Pancreas (tissue), 10 donors: Measurements from ENCODE around the gene RPA3. TPM values are rescaled to one million over a fixed set of nuclear protein-coding genes. Genes with fewer than 3 reads are reported as not detected.
A peak's percentile ranks its signal among the peaks of the same experiment; 100 is the strongest.

Source experiments
- ATAC-seq, 4 donors: fragments of 200-7000 bp; cut with Tn5 transposase; one replicate each; pipeline versions ENCODE4 v1.8.0 to v1.9.1; 2020; ENCODE audit warnings: mild to moderate bottlenecking in 4 of 4, moderate library complexity in 4 of 4
- DNase-seq, 6 donors: peaks; one replicate each; pipeline ENCODE4 v3.0.0-alpha.2; 2020
- FAIRE-seq: peaks from 2 replicates; lab custom pipeline; 2012; peaks lifted over from hg19 to GRCh38; lab: Jason Lieb, UNC
- H3K27ac ChIP-seq, 4 donors: fragments of 200-600 bp; sonication (generic); 1 replicate in 3 of 4; 2 replicates in 1 of 4; pipeline versions ENCODE4 v1.5.0 to v1.8.0; 2020
- H3K27me3 ChIP-seq, 4 donors: fragments of 200-600 bp; one replicate each; pipeline ENCODE4 v1.8.0; 2021
- H3K36me3 ChIP-seq, 3 donors: fragments of 200-600 bp; sonication (generic) in 1 of 3; one replicate each; pipeline versions ENCODE4 v1.5.0 to v1.8.0; 2020 to 2021
- H3K4me1 ChIP-seq, 3 donors: fragments of 200-600 bp; one replicate each; pipeline ENCODE4 v1.8.0; 2021
- H3K4me3 ChIP-seq, 4 donors: fragments of 200-600 bp; sonication (generic) in 2 of 4; one replicate each; pipeline versions ENCODE4 v1.5.0 to v1.8.0; 2020 to 2021
- H3K9me3 ChIP-seq, 4 donors: fragments of 200-600 bp; one replicate each; pipeline ENCODE4 v1.8.0; 2021
- WGBS, 2 donors: extraction: QIAGEN DNeasy Blood & Tissue Kit; methylation state at CpG; one replicate each; pipeline ENCODE4 v1.1.7; 2013; 5-methylcytosine and 5-hydroxymethylcytosine counted together
- intact Hi-C, 3 donors: fragments of 100-400 bp; cut with DNase I; formaldehyde crosslinking; loops; one replicate each; pipeline versions ENCODE4 v1.11.1 to v1.14.2; 2022
- polyA plus RNA-seq, 2 donors: library from polyadenylated mRNA; stranded (reverse); fragments of 200-250 nt; gene quantifications; one replicate each; pipeline ENCODE4 v1.2.3, GENCODE V29; 2013
- total RNA-seq, 6 donors: library from RNA; stranded (reverse); fragmentation: NEBNext Ultra II Directional in 4 of 6; extraction: Animal tissue kit (Norgen Biotek cat#: 25700) in 4 of 6; gene quantifications; one replicate each; pipeline versions ENCODE4 v1.2.1 to v1.2.4, GENCODE V29; 2021 to 2023
- TF ChIP-seq, protein P1 (sequence below), 4 donors: fragments of 200-600 bp; sonication (generic) in 3 of 4; IDR thresholded peaks; one replicate each; pipeline versions ENCODE4 v1.5.0 to v1.8.0; 2021; ENCODE audit warnings: antibody characterized with exemption in 4 of 4
- donor health status: healthy with polysubstance abuse.
- donor health status: DM: no; HTN: no; CAD: no; lungs with moderate emphysema.
- donor health status: DM: no; HTN: no; CAD: no.
- donor health status: control.
- donor health status: control.
- donor health status: Bipolar disorder and iron deficiency.
- donor health status: DM: yes; HTN: yes; CAD: no.
- donor health status: DM: no; HTN: no; CAD: no.
- donor health status: DM: no; HTN: no; CAD: no.
- donor health status: DM: yes; HTN: yes; CAD: no.

RPA3 gene
- total and polyA plus RNA-seq, 8 donors = 5.2 to 16.0 (median 10.0) TPM

DNA sequence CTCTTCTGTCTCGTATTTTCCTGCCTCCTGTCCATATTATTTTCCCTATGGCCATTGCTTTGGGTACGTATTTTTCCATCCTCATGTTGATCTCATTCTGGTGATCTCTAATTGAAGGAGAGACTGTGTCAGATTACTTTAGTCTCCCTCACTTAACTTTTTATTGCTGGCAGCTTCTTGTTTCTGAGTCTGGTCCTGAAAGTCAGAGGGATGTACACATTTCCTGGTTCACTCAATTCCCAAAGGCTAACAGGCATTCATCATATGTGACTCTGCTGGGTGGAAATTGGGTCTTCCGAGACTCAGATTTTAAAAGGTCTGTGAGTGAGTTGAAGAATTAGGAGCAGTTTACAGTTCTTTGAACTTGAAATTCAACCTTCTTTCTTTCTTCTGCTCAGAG lies 66.9 kb downstream of the RPA3 start:
- H3K9me3 ChIP-seq = no peaks in the 10 kb centered on the region
- intact Hi-C loops = no loop called here
- WGBS, 2 donors = 62 to 75% methylated on average over 3 of the region's 3 CpGs

DNA sequence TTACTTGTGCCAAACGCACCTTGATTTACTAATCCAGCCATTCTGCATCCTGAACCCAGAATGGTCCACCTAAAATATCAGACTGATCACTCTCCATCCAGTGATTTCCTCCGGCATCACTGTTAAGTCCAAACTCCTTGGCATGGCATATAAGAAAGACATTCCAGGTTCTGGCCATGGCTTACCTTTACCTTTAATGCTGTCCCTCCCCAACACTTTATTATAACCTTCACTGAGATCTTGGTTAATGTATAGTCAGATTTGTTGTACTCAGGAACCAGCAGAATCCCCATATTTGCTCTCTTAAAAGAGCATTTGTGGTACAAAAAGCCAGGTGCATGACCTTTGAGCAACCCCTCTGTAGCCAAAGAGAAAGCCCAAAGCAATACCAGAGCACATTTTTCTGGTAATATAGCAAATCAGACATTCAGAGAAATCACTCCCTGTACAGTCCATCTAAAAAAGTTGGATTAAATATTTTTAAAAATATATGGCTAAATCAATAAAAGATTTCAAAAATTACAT lies 67.7 kb downstream of the RPA3 start:
- no peak for ATAC-seq
- H3K27me3 ChIP-seq = no peaks in the 10 kb centered on the region
- H3K4me3 ChIP-seq = no peak overlapping the region
- 83 to 84% methylated on average over 2 of the region's 2 CpGs for WGBS, 2 donors
- DNase-seq = no peak
- TF ChIP-seq, protein P1, sequence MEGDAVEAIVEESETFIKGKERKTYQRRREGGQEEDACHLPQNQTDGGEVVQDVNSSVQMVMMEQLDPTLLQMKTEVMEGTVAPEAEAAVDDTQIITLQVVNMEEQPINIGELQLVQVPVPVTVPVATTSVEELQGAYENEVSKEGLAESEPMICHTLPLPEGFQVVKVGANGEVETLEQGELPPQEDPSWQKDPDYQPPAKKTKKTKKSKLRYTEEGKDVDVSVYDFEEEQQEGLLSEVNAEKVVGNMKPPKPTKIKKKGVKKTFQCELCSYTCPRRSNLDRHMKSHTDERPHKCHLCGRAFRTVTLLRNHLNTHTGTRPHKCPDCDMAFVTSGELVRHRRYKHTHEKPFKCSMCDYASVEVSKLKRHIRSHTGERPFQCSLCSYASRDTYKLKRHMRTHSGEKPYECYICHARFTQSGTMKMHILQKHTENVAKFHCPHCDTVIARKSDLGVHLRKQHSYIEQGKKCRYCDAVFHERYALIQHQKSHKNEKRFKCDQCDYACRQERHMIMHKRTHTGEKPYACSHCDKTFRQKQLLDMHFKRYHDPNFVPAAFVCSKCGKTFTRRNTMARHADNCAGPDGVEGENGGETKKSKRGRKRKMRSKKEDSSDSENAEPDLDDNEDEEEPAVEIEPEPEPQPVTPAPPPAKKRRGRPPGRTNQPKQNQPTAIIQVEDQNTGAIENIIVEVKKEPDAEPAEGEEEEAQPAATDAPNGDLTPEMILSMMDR (IDR thresholded peaks at IDR 0.05) = no peak
- H3K36me3 ChIP-seq = no peaks in the 10 kb centered on the region
- H3K27ac ChIP-seq = no peak overlapping the region
- H3K9me3 ChIP-seq = no peaks in the 10 kb centered on the region
- intact Hi-C loops = no loop called here
- no peak for FAIRE-seq
- peaks cover 0 to 6% (median 0%) of the 10 kb centered on the region in 3 donors for H3K4me1 ChIP-seq

More for the DNA sequence above, 66.9 kb downstream of the RPA3 start:
- H3K27me3 ChIP-seq = no peaks in the 10 kb centered on the region
- TF ChIP-seq, protein P1 (IDR thresholded peaks at IDR 0.05) = no peak
- no peak for FAIRE-seq
- H3K4me3 ChIP-seq = no peak overlapping the region
- no peak for ATAC-seq
- H3K27ac ChIP-seq = no peak overlapping the region
- peaks cover 0 to 6% (median 0%) of the 10 kb centered on the region in 3 donors for H3K4me1 ChIP-seq
- H3K36me3 ChIP-seq = no peaks in the 10 kb centered on the region
- no peak for DNase-seq

DNA sequence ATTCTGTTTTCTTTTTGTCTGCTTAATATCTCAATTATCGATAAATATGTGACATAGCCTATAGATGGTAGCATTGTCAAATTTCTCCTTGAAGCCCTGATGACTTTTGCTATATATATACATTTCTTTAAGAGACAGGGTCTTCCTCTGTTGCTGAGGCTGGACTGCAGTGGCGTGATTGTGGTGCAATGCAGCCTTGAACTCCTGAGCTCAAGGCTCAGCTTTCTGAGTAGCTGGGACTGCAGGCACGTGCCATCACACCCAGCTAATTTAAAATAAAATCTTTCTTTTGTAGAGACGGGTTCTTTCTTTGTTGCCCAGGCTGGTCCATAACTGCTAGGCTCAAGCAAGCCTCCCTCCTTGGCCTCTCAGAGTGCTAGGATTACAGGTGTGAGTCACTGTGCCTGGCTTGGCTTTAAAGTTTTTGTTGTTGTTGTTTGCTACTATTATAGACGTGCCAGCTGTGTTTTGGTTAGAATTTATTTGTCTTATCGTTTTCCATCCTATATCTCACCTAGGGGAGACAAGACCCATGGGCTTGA lies 70.8 kb downstream of the RPA3 start:
- no peak for DNase-seq
- intact Hi-C loops = no loop called here
- WGBS, 2 donors = 58 to 64% methylated on average over 6 of the region's 6 CpGs

DNA sequence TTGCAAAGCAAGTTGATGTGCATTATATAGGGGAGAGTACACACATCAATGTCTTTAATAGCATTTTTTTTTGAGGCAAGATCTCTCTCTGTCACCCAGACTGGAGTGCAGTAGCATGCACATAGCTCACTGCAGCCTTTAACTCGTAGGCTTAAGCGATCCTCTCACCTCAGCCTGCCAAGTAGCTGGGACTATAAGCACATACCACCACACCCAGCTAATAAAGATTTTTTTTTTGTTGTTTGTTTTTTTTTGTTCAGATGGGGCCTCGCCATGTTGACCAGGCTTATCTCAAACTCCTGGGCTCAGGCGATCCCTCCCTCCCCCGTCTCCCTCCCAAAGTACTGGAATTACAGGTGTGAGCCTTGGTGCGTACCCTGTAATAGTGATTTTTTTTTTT lies 76.3 kb downstream of the RPA3 start:
- DNase-seq (peak in 3 of 6 donors; percentile 19 to 44 (median 26)), ATAC-seq (peak in 3 of 4 donors; percentile 4 to 7 (median 5)), FAIRE-seq (no peak)
- intact Hi-C loops = no loop called here
- 15 to 16% methylated on average over 6 of the region's 6 CpGs for WGBS, 2 donors
- H3K4me1 ChIP-seq = peaks cover 0 to 9% (median 4%) of the 10 kb centered on the region in 3 donors
- no peaks in the 10 kb centered on the region for H3K9me3 ChIP-seq
- H3K36me3 ChIP-seq = no peaks in the 10 kb centered on the region
- peak overlapping the region in 2 of 4 donors; percentile 93 to 94 for H3K27ac ChIP-seq
- TF ChIP-seq, protein P1 (IDR thresholded peaks at IDR 0.05) = no peak
- no peaks in the 10 kb centered on the region for H3K27me3 ChIP-seq
- H3K4me3 ChIP-seq = peak overlapping the region in 3 of 4 donors; percentile 79 to 85 (median 83)

More for the DNA sequence above, 70.8 kb downstream of the RPA3 start:
- Histone ChIP-seq H3K27me3 (no peaks in the 10 kb centered on the region), H3K4me1 (peaks cover 0 to 6% (median 3%) of the 10 kb centered on the region in 3 donors), H3K9me3 (no peaks in the 10 kb centered on the region), H3K36me3 (no peaks in the 10 kb centered on the region), H3K4me3 (no peak overlapping the region), H3K27ac (no peak overlapping the region)
- peak in 1 of 4 donors; percentile 15 for ATAC-seq
- TF ChIP-seq, protein P1 (IDR thresholded peaks at IDR 0.05) = no peak
- no peak for FAIRE-seq

DNA sequence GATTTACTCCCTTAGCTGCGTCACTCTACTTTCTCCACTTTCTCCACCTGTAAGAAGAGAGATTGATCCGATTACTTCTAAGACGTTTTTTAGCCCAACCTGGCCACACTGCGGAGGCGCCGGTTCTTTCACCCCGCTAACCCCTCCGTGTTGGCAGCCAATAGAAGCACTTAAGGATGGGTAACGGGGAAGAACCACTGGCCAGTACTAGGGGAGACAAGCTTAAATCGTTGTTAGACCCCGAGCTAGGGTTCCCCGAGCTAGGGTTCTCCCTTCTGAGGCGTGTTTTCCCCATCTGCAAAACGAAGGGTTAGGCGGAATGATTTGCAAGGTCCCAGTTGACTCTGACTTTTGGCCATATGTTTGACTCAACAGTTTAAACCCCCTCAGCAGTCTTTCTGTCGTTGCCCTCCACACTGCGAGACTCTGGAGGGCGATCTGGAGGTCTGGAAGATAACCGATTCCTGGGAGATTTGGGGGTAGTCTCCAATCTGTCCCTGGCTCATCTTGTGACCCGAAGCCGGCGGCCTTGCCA lies 77.2 kb downstream of the RPA3 start:
- Histone ChIP-seq H3K4me1 (peaks cover 0 to 9% (median 4%) of the 10 kb centered on the region in 3 donors), H3K27me3 (no peaks in the 10 kb centered on the region), H3K4me3 (peak overlapping the region; percentile 79 to 85 (median 84)), H3K9me3 (no peaks in the 10 kb centered on the region), H3K27ac (peak overlapping the region; percentile 79 to 94 (median 91)), H3K36me3 (no peaks in the 10 kb centered on the region)
- DNase-seq = peak in 1 of 6 donors; percentile 22
- ATAC-seq = peak; percentile 9 to 26 (median 12)
- TF ChIP-seq, protein P1 (IDR thresholded peaks at IDR 0.05) = no peak
- no peak for FAIRE-seq
- WGBS, 2 donors = 2% methylated on average over 22 of the region's 22 CpGs
- intact Hi-C loops = no loop called here
